Fibroblast of lung (primary cell): ENCODE measurements around the gene ISOC2. TPM values are rescaled to one million over a fixed set of nuclear protein-coding genes. Genes with fewer than 3 reads are reported as not detected.

Experiments used
- DNase-seq, 2 donors: peaks; one replicate each; pipeline versions ENCODE4 v3.0.0 to v3.0.0-alpha.2; 2010; ENCODE audit warnings: low read depth in 2 of 2
- H2AFZ ChIP-seq: 2 replicates; pipeline ENCODE4 v1.5.1; 2012; ENCODE audit warnings: low read length, control low read depth, inconsistent platforms
- H3K27ac ChIP-seq: 2 replicates; pipeline ENCODE4 v1.5.1; 2011; ENCODE audit warnings: low read length, control low read depth; ENCODE audit not compliant: insufficient read depth
- H3K27me3 ChIP-seq: 2 replicates; pipeline ENCODE4 v1.5.1; 2011; ENCODE audit warnings: mild to moderate bottlenecking, low read length; ENCODE audit not compliant: control insufficient read depth, insufficient read depth
- H3K36me3 ChIP-seq: 2 replicates; pipeline ENCODE4 v1.5.1; 2011; ENCODE audit warnings: low read length; ENCODE audit not compliant: control insufficient read depth, insufficient read depth
- H3K4me1 ChIP-seq: 2 replicates; pipeline ENCODE4 v1.5.1; 2011; ENCODE audit warnings: low read length; ENCODE audit not compliant: control insufficient read depth, insufficient read depth; ENCODE audit errors: extremely low read depth
- H3K4me2 ChIP-seq: 2 replicates; pipeline ENCODE4 v1.5.1; 2011; ENCODE audit warnings: low read length, control low read depth; ENCODE audit not compliant: insufficient read depth; ENCODE audit errors: extremely low read depth
- H3K4me3 ChIP-seq, 4 experiments: fragments of 200-600 bp in 1 of 4; sonication (generic) in 1 of 4; replicated peaks in 1 of 4; 2 replicates each; pipeline ENCODE4 v1.5.1; 2011 to 2016; ENCODE audit warnings: low read length in 4 of 4, low read depth in 3 of 4, mild to moderate bottlenecking in 3 of 4, control low read depth in 2 of 4, inconsistent platforms in 1 of 4, mixed read lengths in 1 of 4; ENCODE audit not compliant: insufficient read depth in 1 of 4; ENCODE audit errors: control extremely low read depth in 1 of 4
- H3K79me2 ChIP-seq: 2 replicates; pipeline ENCODE4 v1.5.1; 2012; ENCODE audit warnings: mild to moderate bottlenecking, low read length, inconsistent platforms; ENCODE audit not compliant: control insufficient read depth, insufficient read depth
- H3K9ac ChIP-seq: 2 replicates; pipeline ENCODE4 v1.5.1; 2011; ENCODE audit warnings: mild to moderate bottlenecking, low read length, control low read depth; ENCODE audit not compliant: insufficient read depth
- H3K9me3 ChIP-seq: 2 replicates; pipeline ENCODE4 v1.5.1; 2012; ENCODE audit warnings: low read depth, low read length; ENCODE audit not compliant: control insufficient read depth, insufficient read depth
- H4K20me1 ChIP-seq: 2 replicates; pipeline ENCODE4 v1.5.1; 2011; ENCODE audit warnings: low read length; ENCODE audit not compliant: control insufficient read depth, insufficient read depth; ENCODE audit errors: extremely low read depth
- CTCF ChIP-seq, 2 donors: IDR thresholded peaks in 1 of 2; conservative IDR thresholded peaks in 1 of 2; 1 replicate in 1 of 2; 2 replicates in 1 of 2; pipeline ENCODE4 v1.5.1; 2011 to 2012; ENCODE audit warnings: low read length in 2 of 2, control low read depth in 1 of 2, inconsistent platforms in 1 of 2, low read depth in 1 of 2, mild to moderate bottlenecking in 1 of 2
- EZH2 ChIP-seq: IDR thresholded peaks from 2 replicates; pipeline ENCODE4 v1.5.1; 2012; ENCODE audit warnings: low read length, control low read depth, mild to moderate bottlenecking; ENCODE audit errors: missing control alignments
- polyA plus RNA-seq, 2 donors: library from polyadenylated mRNA; depleted of rRNA in 1 of 2; stranded (reverse) in 1 of 2; unstranded in 1 of 2; fragments of >200 nt; gene quantifications; 2 replicates each; pipeline ENCODE4 v1.2.1, GENCODE V29; 2011 to 2012; ENCODE audit warnings: missing spikeins in 1 of 2
- total RNA-seq: library from RNA; depleted of rRNA; stranded (reverse); fragments of >200 nt; gene quantifications from 2 replicates; pipeline ENCODE4 v1.2.1, GENCODE V29; 2014

Gene ISOC2
- total and polyA plus RNA-seq, 2 donors (not counting 1 experiment from before 2014, with no cell fraction given), result 24.8 to 35.5 TPM

GRCh38 chr19:55502197-55502952 is 40.9 kb upstream of the ISOC2 start:
- TF ChIP-seq EZH2 (no peak), CTCF (conservative IDR thresholded peaks at IDR 0.05 in 1 of 2, IDR thresholded peaks at IDR 0.05 in 1 of 2; ENCODE audit: low read depth in 1 of 2, low read length in 2 of 2) (no peak)
- Histone ChIP-seq H2AFZ (no peak overlapping the region), H3K4me1 (no peaks in the 10 kb centered on the region), H4K20me1 (no peaks in the 10 kb centered on the region), H3K36me3 (peaks cover 11% of the 10 kb centered on the region), H3K27me3 (no peaks in the 10 kb centered on the region), H3K9ac (no peak overlapping the region), H3K4me3 (no peak overlapping the region), H3K4me2 (no peak overlapping the region), H3K79me2 (no peaks in the 10 kb centered on the region), H3K27ac (no peak overlapping the region), H3K9me3 (no peaks in the 10 kb centered on the region)
- no peak for DNase-seq

- H3K36me3 ChIP-seq, result peaks cover 14% of the 10 kb centered on the region
- no peaks in the 10 kb centered on the region for H3K27me3 ChIP-seq
- no peak for DNase-seq
- H3K4me1 ChIP-seq, result peaks cover 1% of the 10 kb centered on the region
- no peak overlapping the region for H3K27ac ChIP-seq
- no peak overlapping the region for H3K4me3 ChIP-seq
- H3K9ac ChIP-seq, result no peak overlapping the region
- no peaks in the 10 kb centered on the region for H4K20me1 ChIP-seq
- no peak overlapping the region for H3K4me2 ChIP-seq
- no peak for TF ChIP-seq CTCF (conservative IDR thresholded peaks at IDR 0.05 in 1 of 2, IDR thresholded peaks at IDR 0.05 in 1 of 2; ENCODE audit: low read depth in 1 of 2, low read length in 2 of 2)
- TF ChIP-seq EZH2, result no peak
- no peaks in the 10 kb centered on the region for H3K9me3 ChIP-seq
- peaks cover 5% of the 10 kb centered on the region for H3K79me2 ChIP-seq
- no peak overlapping the region for H2AFZ ChIP-seq
Measured at GRCh38 chr19:55500368-55500952, 39.0 kb upstream of the ISOC2 start.

GRCh38 chr19:55498246-55498840 is 36.9 kb upstream of the ISOC2 start:
- no peak overlapping the region for H3K4me2 ChIP-seq
- peaks cover 7% of the 10 kb centered on the region for H3K4me1 ChIP-seq
- no peaks in the 10 kb centered on the region for H3K27me3 ChIP-seq
- no peak overlapping the region for H3K9ac ChIP-seq
- H3K79me2 ChIP-seq, result peaks cover 8% of the 10 kb centered on the region
- H3K4me3 ChIP-seq, result no peak overlapping the region
- TF ChIP-seq EZH2 (no peak), CTCF (conservative IDR thresholded peaks at IDR 0.05 in 1 of 2, IDR thresholded peaks at IDR 0.05 in 1 of 2; ENCODE audit: low read depth in 1 of 2, low read length in 2 of 2) (no peak)
- H4K20me1 ChIP-seq, result no peaks in the 10 kb centered on the region
- H2AFZ ChIP-seq, result no peak overlapping the region
- peaks cover 13% of the 10 kb centered on the region for H3K36me3 ChIP-seq
- no peak for DNase-seq
- no peak overlapping the region for H3K27ac ChIP-seq
- no peaks in the 10 kb centered on the region for H3K9me3 ChIP-seq
